Hepatocyte (in vitro differentiated cells): ENCODE measurements around the gene VWC2. TPM values are rescaled to one million over a fixed set of nuclear protein-coding genes. Genes with fewer than 3 reads are reported as not detected.

Experiments
- DNase-seq: peaks from one replicate; pipeline ENCODE4 v3.0.0-alpha.2; 2016; ENCODE audit warnings: low spot score
- H2AFZ ChIP-seq: fragments of 200-600 bp; sonication (generic); 2 replicates; pipeline ENCODE4 v1.6.0; 2016; ENCODE audit warnings: antibody characterized with exemption, mild to moderate bottlenecking
- H3K27ac ChIP-seq: fragments of 200-600 bp; sonication (generic); 2 replicates; pipeline ENCODE4 v1.5.1; 2016; ENCODE audit warnings: mild to moderate bottlenecking
- H3K27me3 ChIP-seq: fragments of 200-600 bp; sonication (generic); 2 replicates; pipeline ENCODE4 v1.6.1; 2016
- H3K36me3 ChIP-seq: fragments of 200-600 bp; sonication (generic); replicated peaks from 2 replicates; pipeline ENCODE4 v1.5.1; 2016; ENCODE audit warnings: low read depth; ENCODE audit not compliant: insufficient read depth
- H3K4me1 ChIP-seq: fragments of 200-600 bp; sonication (generic); 2 replicates; pipeline ENCODE4 v1.5.1; 2016; ENCODE audit warnings: mild to moderate bottlenecking, moderate library complexity; ENCODE audit not compliant: insufficient read depth
- H3K4me2 ChIP-seq: fragments of 200-600 bp; sonication (generic); 2 replicates; pipeline ENCODE4 v1.6.0; 2016
- H3K4me3 ChIP-seq: fragments of 200-600 bp; sonication (generic); 2 replicates; pipeline ENCODE4 v1.5.1; 2016; ENCODE audit warnings: mild to moderate bottlenecking
- H3K79me2 ChIP-seq: fragments of 200-600 bp; sonication (generic); 2 replicates; pipeline ENCODE4 v1.6.0; 2017; ENCODE audit warnings: mild to moderate bottlenecking
- H3K9me2 ChIP-seq: fragments of 200-600 bp; sonication (generic); replicated peaks from 2 replicates; pipeline ENCODE4 v1.6.0; 2017; ENCODE audit warnings: mild to moderate bottlenecking; ENCODE audit not compliant: insufficient read depth
- H3K9me3 ChIP-seq: fragments of 200-600 bp; sonication (generic); 2 replicates; pipeline ENCODE4 v1.5.1; 2016; ENCODE audit warnings: low read depth, mild to moderate bottlenecking
- H4K20me1 ChIP-seq: fragments of 200-600 bp; sonication (generic); 2 replicates; pipeline ENCODE4 v1.6.0; 2016; ENCODE audit warnings: mild to moderate bottlenecking; ENCODE audit not compliant: insufficient read depth, poor library complexity, severe bottlenecking
- CTCF ChIP-seq: fragments of 200-600 bp; sonication (generic); IDR thresholded peaks from 2 replicates; pipeline ENCODE4 v1.5.1; 2016; ENCODE audit warnings: antibody characterized with exemption, mild to moderate bottlenecking; ENCODE audit not compliant: poor library complexity
- EZH2 ChIP-seq: fragments of 200-600 bp; sonication (generic); IDR thresholded peaks from 2 replicates; pipeline ENCODE4 v1.6.1; 2016; ENCODE audit warnings: antibody characterized with exemption, mild to moderate bottlenecking, borderline replicate concordance
- EZH2phosphoT487 ChIP-seq: fragments of 200-600 bp; sonication (generic); IDR thresholded peaks from one replicate; pipeline ENCODE4 v1.6.1; 2018; ENCODE audit warnings: antibody characterized with exemption, mild to moderate bottlenecking, low read depth, moderate library complexity; ENCODE audit not compliant: unreplicated experiment, severe bottlenecking
- WGBS: methylation state at CpG from one replicate; pipeline ENCODE4 v1.1.6; 2016; ENCODE audit warnings: low lambda C conversion rate; ENCODE audit errors: missing lambda C conversion rate; 5-methylcytosine and 5-hydroxymethylcytosine counted together
- polyA plus RNA-seq: library from polyadenylated mRNA; unstranded; fragments of >200 nt; fragmentation: Nextera tagmentation; extraction: Ambion mirVana; gene quantifications from 2 replicates; pipeline ENCODE4 v1.2.1, GENCODE V29; 2016
- total RNA-seq: library from RNA; depleted of rRNA; stranded (reverse); fragments of >200 nt; gene quantifications from 2 replicates; pipeline ENCODE4 v1.2.3, GENCODE V29; 2014

VWC2 gene
- total and polyA plus RNA-seq, 2 experiments from 2014 or later, result not detected

GRCh38 chr7:49840751-49841405, 67.4 kb downstream of the VWC2 start:
- Histone ChIP-seq H3K79me2 (no peaks in the 10 kb centered on the region), H3K27me3 (no peaks in the 10 kb centered on the region), H3K36me3 (no peaks in the 10 kb centered on the region), H3K4me1 (no peaks in the 10 kb centered on the region), H2AFZ (no peak overlapping the region), H3K4me2 (no peak overlapping the region), H3K9me3 (no peaks in the 10 kb centered on the region), H4K20me1 (no peaks in the 10 kb centered on the region), H3K4me3 (no peak overlapping the region), H3K9me2 (no peaks in the 10 kb centered on the region), H3K27ac (no peak overlapping the region)
- 83% methylated on average over 5 of the region's 5 CpGs for WGBS
- TF ChIP-seq EZH2phosphoT487, result no peak
- TF ChIP-seq EZH2, result no peak
- TF ChIP-seq CTCF, result no peak
- DNase-seq, result no peak

GRCh38 chr7:49845626-49846025, 72.2 kb downstream of the VWC2 start:
- H3K27ac ChIP-seq, result no peak overlapping the region
- H3K36me3 ChIP-seq, result no peaks in the 10 kb centered on the region
- 79% methylated on average over 5 of the region's 5 CpGs for whole genome bisulfite sequencing
- H2AFZ ChIP-seq, result no peak overlapping the region
- H3K9me2 ChIP-seq, result no peaks in the 10 kb centered on the region
- H3K9me3 ChIP-seq, result no peaks in the 10 kb centered on the region
- no peak overlapping the region for H3K4me2 ChIP-seq
- TF ChIP-seq EZH2phosphoT487 (no peak), EZH2 (no peak), CTCF (no peak)
- no peak for DNase-seq
- no peaks in the 10 kb centered on the region for H3K4me1 ChIP-seq
- H3K4me3 ChIP-seq, result no peak overlapping the region
- H3K27me3 ChIP-seq, result no peaks in the 10 kb centered on the region
- no peaks in the 10 kb centered on the region for H4K20me1 ChIP-seq
- no peaks in the 10 kb centered on the region for H3K79me2 ChIP-seq

- no peak for DNase-seq
- Histone ChIP-seq H3K4me1 (no peaks in the 10 kb centered on the region), H3K79me2 (no peaks in the 10 kb centered on the region), H3K4me3 (no peak overlapping the region), H2AFZ (no peak overlapping the region), H3K4me2 (no peak overlapping the region), H3K27me3 (no peaks in the 10 kb centered on the region), H3K27ac (no peak overlapping the region), H3K9me3 (no peaks in the 10 kb centered on the region), H3K9me2 (no peaks in the 10 kb centered on the region), H4K20me1 (no peaks in the 10 kb centered on the region), H3K36me3 (no peaks in the 10 kb centered on the region)
- WGBS, result 80% methylated on average over 8 of the region's 8 CpGs
- TF ChIP-seq EZH2phosphoT487 (no peak), EZH2 (no peak), CTCF (no peak)
Measured at GRCh38 chr7:49848211-49848841, 74.9 kb downstream of the VWC2 start.
